ENCODE data around the gene ABCG1.

- TF ChIP-seq, protein P1, sequence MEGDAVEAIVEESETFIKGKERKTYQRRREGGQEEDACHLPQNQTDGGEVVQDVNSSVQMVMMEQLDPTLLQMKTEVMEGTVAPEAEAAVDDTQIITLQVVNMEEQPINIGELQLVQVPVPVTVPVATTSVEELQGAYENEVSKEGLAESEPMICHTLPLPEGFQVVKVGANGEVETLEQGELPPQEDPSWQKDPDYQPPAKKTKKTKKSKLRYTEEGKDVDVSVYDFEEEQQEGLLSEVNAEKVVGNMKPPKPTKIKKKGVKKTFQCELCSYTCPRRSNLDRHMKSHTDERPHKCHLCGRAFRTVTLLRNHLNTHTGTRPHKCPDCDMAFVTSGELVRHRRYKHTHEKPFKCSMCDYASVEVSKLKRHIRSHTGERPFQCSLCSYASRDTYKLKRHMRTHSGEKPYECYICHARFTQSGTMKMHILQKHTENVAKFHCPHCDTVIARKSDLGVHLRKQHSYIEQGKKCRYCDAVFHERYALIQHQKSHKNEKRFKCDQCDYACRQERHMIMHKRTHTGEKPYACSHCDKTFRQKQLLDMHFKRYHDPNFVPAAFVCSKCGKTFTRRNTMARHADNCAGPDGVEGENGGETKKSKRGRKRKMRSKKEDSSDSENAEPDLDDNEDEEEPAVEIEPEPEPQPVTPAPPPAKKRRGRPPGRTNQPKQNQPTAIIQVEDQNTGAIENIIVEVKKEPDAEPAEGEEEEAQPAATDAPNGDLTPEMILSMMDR (IDR thresholded peaks at IDR 0.05; ENCODE audit: insufficient read depth, low read depth, low read length) = no peak
- no peak for TF ChIP-seq EZH2 (IDR thresholded peaks at IDR 0.05; ENCODE audit: insufficient read depth, low read length)
Measured at GRCh38 chr21:42248241-42248640, 29.3 kb downstream of the ABCG1 start.

Measured in astrocyte (in vitro differentiated cells and primary cell).